Tibial artery (tissue), 4 donors: Measurements from ENCODE around the gene CTBP1.

Source experiments
- DNase-seq, 2 donors: peaks; one replicate each; pipeline ENCODE4 v3.0.0-alpha.2; 2019
- H3K27ac ChIP-seq, 2 donors: fragments of 200-600 bp; sonication (generic) in 1 of 2; 1 replicate in 1 of 2; 2 replicates in 1 of 2; pipeline ENCODE4 v1.5.1; 2018 to 2019; ENCODE audit warnings: mild to moderate bottlenecking in 1 of 2
- H3K27me3 ChIP-seq, 2 donors: fragments of 200-600 bp; sonication (generic) in 1 of 2; one replicate each; pipeline versions ENCODE4 v1.5.1 to v1.6.0; 2016 to 2019
- H3K36me3 ChIP-seq, 3 donors: fragments of 200-600 bp; sonication (generic) in 2 of 3; one replicate each; pipeline ENCODE4 v1.5.1; 2016 to 2019; ENCODE audit warnings: mild to moderate bottlenecking in 2 of 3
- H3K4me1 ChIP-seq, 4 donors: fragments of 200-600 bp; sonication (generic) in 2 of 4; 1 replicate in 3 of 4; 2 replicates in 1 of 4; pipeline ENCODE4 v1.5.1; 2016 to 2019
- H3K4me3 ChIP-seq, 2 donors: fragments of 200-600 bp; sonication (generic) in 1 of 2; 1 replicate in 1 of 2; 2 replicates in 1 of 2; pipeline ENCODE4 v1.5.1; 2018 to 2019; ENCODE audit warnings: mild to moderate bottlenecking in 2 of 2
- H3K9me3 ChIP-seq, 3 donors: fragments of 200-600 bp; sonication (generic) in 1 of 3; one replicate each; pipeline ENCODE4 v1.5.1; 2016 to 2019
- intact Hi-C: fragments of 100-400 bp; cut with DNase I; formaldehyde crosslinking; loops from one replicate; pipeline ENCODE4 v1.15.0; 2023; ENCODE audit warnings: low total_unique reads
- TF ChIP-seq, protein P1 (sequence below), 2 experiments: fragments of 200-600 bp in 1 of 2; fragments of 450-650 bp in 1 of 2; IDR thresholded peaks; one replicate each; pipeline ENCODE4 v1.5.1; 2017 to 2019; ENCODE audit warnings: antibody characterized with exemption in 2 of 2, mild to moderate bottlenecking in 1 of 2, moderate library complexity in 1 of 2

CTBP1 gene

GRCh38 chr4:1174941-1175634 lies 73.8 kb downstream of the CTBP1 start:
- Histone ChIP-seq H3K27me3 (peaks cover 0 to 46% of the 10 kb centered on the region in 2 donors), H3K27ac (peak overlapping the region; percentile 3 to 36), H3K4me3 (no peak overlapping the region), H3K9me3 (peaks cover 0 to 2% (median 0%) of the 10 kb centered on the region in 3 donors), H3K4me1 (peaks cover 0 to 36% (median 23%) of the 10 kb centered on the region in 4 donors), H3K36me3 (no peaks in the 10 kb centered on the region)
- intact Hi-C loops, result no loop called here
- DNase-seq, result peak; percentile 28 to 68
- TF ChIP-seq, protein P1, sequence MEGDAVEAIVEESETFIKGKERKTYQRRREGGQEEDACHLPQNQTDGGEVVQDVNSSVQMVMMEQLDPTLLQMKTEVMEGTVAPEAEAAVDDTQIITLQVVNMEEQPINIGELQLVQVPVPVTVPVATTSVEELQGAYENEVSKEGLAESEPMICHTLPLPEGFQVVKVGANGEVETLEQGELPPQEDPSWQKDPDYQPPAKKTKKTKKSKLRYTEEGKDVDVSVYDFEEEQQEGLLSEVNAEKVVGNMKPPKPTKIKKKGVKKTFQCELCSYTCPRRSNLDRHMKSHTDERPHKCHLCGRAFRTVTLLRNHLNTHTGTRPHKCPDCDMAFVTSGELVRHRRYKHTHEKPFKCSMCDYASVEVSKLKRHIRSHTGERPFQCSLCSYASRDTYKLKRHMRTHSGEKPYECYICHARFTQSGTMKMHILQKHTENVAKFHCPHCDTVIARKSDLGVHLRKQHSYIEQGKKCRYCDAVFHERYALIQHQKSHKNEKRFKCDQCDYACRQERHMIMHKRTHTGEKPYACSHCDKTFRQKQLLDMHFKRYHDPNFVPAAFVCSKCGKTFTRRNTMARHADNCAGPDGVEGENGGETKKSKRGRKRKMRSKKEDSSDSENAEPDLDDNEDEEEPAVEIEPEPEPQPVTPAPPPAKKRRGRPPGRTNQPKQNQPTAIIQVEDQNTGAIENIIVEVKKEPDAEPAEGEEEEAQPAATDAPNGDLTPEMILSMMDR (IDR thresholded peaks at IDR 0.05), result no peak

GRCh38 chr4:1172971-1173757 lies 75.8 kb downstream of the CTBP1 start:
- intact Hi-C loops, result no loop called here

GRCh38 chr4:1172228-1172851 lies 76.6 kb downstream of the CTBP1 start, which contains the start of gene SPON2:
Gene SPON2, minus strand, starts transcription at chr4:1172583.
- peak within 1 kb of the TSS; percentile 27 to 38 for H3K27ac ChIP-seq
- TF ChIP-seq, protein P1 (IDR thresholded peaks at IDR 0.05), result no peak
- intact Hi-C loops, result no loop called here
- peaks cover 0 to 41% (median 28%) of the 10 kb centered on the region in 4 donors for H3K4me1 ChIP-seq
- peaks cover 0 to 45% of the 10 kb centered on the region in 2 donors for H3K27me3 ChIP-seq
- H3K36me3 ChIP-seq, result no peaks in the 10 kb centered on the region
- peak within 1 kb of the TSS; percentile 22 to 42 for H3K4me3 ChIP-seq
- DNase-seq, result peak; percentile 54 to 66
- no peaks in the 10 kb centered on the region for H3K9me3 ChIP-seq

More at GRCh38 chr4:1172971-1173757, 75.8 kb downstream of the CTBP1 start:
- Histone ChIP-seq H3K27me3 (peaks cover 0 to 51% of the 10 kb centered on the region in 2 donors), H3K4me1 (peaks cover 0 to 37% (median 23%) of the 10 kb centered on the region in 4 donors), H3K27ac (no peak overlapping the region), H3K4me3 (no peak overlapping the region), H3K9me3 (no peaks in the 10 kb centered on the region), H3K36me3 (no peaks in the 10 kb centered on the region)
- TF ChIP-seq, protein P1 (IDR thresholded peaks at IDR 0.05), result no peak
- peak; percentile 44 to 73 for DNase-seq

GRCh38 chr4:1171311-1172227 lies 77.4 kb downstream of the CTBP1 start:
- Histone ChIP-seq H3K4me1 (peaks cover 0 to 45% (median 31%) of the 10 kb centered on the region in 4 donors), H3K27me3 (peaks cover 0 to 41% of the 10 kb centered on the region in 2 donors), H3K9me3 (no peaks in the 10 kb centered on the region), H3K27ac (peak overlapping the region; percentile 27 to 38), H3K4me3 (peak overlapping the region; percentile 22 to 42), H3K36me3 (no peaks in the 10 kb centered on the region)
- TF ChIP-seq, protein P1 (IDR thresholded peaks at IDR 0.05), result no peak
- DNase-seq, result peak; percentile 25 to 68
- intact Hi-C loops, result no loop called here

DNA sequence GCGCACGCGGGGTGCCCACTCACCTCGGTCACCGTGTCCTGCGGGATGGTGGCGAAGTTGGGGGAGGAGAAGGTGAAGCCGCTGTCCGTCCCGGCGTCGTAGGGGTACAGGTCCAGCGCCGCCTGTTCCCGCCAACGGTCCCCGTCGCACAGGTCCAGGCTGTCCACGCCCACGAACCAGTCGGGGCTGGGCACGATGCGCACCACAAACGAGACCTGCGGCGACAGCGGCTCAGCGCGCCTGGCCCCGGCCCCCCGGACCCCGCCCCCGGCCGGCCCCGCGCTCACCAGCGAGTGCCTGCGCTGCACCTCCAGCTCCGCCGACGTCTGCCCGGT lies 78.0 kb downstream of the CTBP1 start:
- peaks cover 0 to 41% of the 10 kb centered on the region in 2 donors for H3K27me3 ChIP-seq

More for the DNA sequence above, 78.0 kb downstream of the CTBP1 start:
- H3K4me1 ChIP-seq, result peaks cover 0 to 46% (median 31%) of the 10 kb centered on the region in 4 donors
- intact Hi-C loops, result no loop called here
- TF ChIP-seq, protein P1 (IDR thresholded peaks at IDR 0.05), result no peak
- peak overlapping the region; percentile 13 to 42 for H3K4me3 ChIP-seq
- no peaks in the 10 kb centered on the region for H3K9me3 ChIP-seq
- H3K36me3 ChIP-seq, result no peaks in the 10 kb centered on the region
- no peak overlapping the region for H3K27ac ChIP-seq
- peak; percentile 19 to 69 for DNase-seq
